Measurements from ENCODE around the gene SGMS2.

GRCh38 chr4:107809210-107809609 is 15.5 kb upstream of the SGMS2 start:
- TF ChIP-seq CTCF (conservative IDR thresholded peaks at IDR 0.05; ENCODE audit: low read depth, low read length) (no peak), EZH2 (IDR thresholded peaks at IDR 0.05; ENCODE audit: low read length, unreplicated experiment) (no peak), EZH2phosphoT487 (IDR thresholded peaks at IDR 0.05; ENCODE audit: borderline replicate concordance, low read length) (no peak)

All from PC-3 (cell line).